Psoas muscle (tissue), 8 donors: Measurements from ENCODE around the gene VAT1L. TPM values are rescaled to one million over a fixed set of nuclear protein-coding genes. Genes with fewer than 3 reads are reported as not detected.

Source experiments
- ATAC-seq, 4 donors: fragments of 200-7000 bp; cut with Tn5 transposase; one replicate each; pipeline ENCODE4 v1.9.1; 2020; ENCODE audit warnings: moderate library complexity in 3 of 4, mild to moderate bottlenecking in 2 of 4
- DNase-seq, 2 donors: peaks; one replicate each; pipeline ENCODE4 v3.0.0-alpha.2; 2020
- H3K27ac ChIP-seq: fragments of 200-600 bp; one replicate; pipeline ENCODE4 v1.8.0; 2022
- H3K27me3 ChIP-seq, 3 donors: fragments of 200-600 bp in 1 of 3; one replicate each; pipeline versions ENCODE4 v1.6.1 to v1.8.0; 2013 to 2022; ENCODE audit warnings: low read length in 2 of 3, mild to moderate bottlenecking in 2 of 3, moderate library complexity in 1 of 3; ENCODE audit not compliant: insufficient read depth in 3 of 3
- H3K36me3 ChIP-seq, 2 donors: fragments of 200-600 bp in 1 of 2; one replicate each; pipeline versions ENCODE4 v1.6.1 to v1.8.0; 2013 to 2022; ENCODE audit warnings: low read depth in 1 of 2, mild to moderate bottlenecking in 1 of 2, moderate library complexity in 1 of 2; ENCODE audit not compliant: insufficient read depth in 1 of 2
- H3K4me1 ChIP-seq: fragments of 200-600 bp; one replicate; pipeline ENCODE4 v1.8.0; 2022
- H3K4me3 ChIP-seq: fragments of 200-600 bp; one replicate; pipeline ENCODE4 v1.8.0; 2022; ENCODE audit warnings: mild to moderate bottlenecking
- H3K9me3 ChIP-seq: fragments of 200-600 bp; one replicate; pipeline ENCODE4 v1.8.0; 2022
- CTCF ChIP-seq: fragments of 200-600 bp; IDR thresholded peaks from one replicate; pipeline ENCODE4 v1.8.0; 2022; ENCODE audit warnings: antibody characterized with exemption
- WGBS, 3 donors: extraction: QIAGEN DNeasy Blood & Tissue Kit; methylation state at CpG; one replicate each; pipeline versions ENCODE4 v1.1.6 to v1.1.7; 2013; 5-methylcytosine and 5-hydroxymethylcytosine counted together
- intact Hi-C, 2 donors: fragments of 100-400 bp; cut with DNase I; formaldehyde crosslinking; loops; one replicate each; pipeline versions ENCODE4 v1.11.0 to v1.14.2; 2022
- polyA plus RNA-seq, 3 donors: library from polyadenylated mRNA; stranded (reverse); fragments of 200-250 nt; gene quantifications; one replicate each; pipeline ENCODE4 v1.2.3, GENCODE V29; 2013
- total RNA-seq, 4 donors: library from RNA; stranded (reverse); fragmentation: NEBNext Ultra II Directional in 2 of 4; extraction: Animal tissue kit (Norgen Biotek cat#: 25700) in 2 of 4; gene quantifications; one replicate each; pipeline versions ENCODE4 v1.2.1 to v1.2.4, GENCODE V29; 2021 to 2023
- donor health status: healthy with polysubstance abuse.
- donor health status: DM: no; HTN: no; CAD: no; lungs with moderate emphysema.
- donor health status: Bipolar disorder and iron deficiency.
- donor health status: healthy.
- donor health status: DM: yes; HTN: yes; CAD: no.
- donor health status: DM: no; HTN: no; CAD: no.
- donor health status: DM: no; HTN: no; CAD: no.
- donor health status: DM: yes; HTN: yes; CAD: no.

Gene VAT1L
- total and polyA plus RNA-seq, 7 donors, result 0.03 to 0.20 (median 0.09) TPM; not detected in 3

- no peak overlapping the region for H3K4me3 ChIP-seq
- H3K36me3 ChIP-seq, result no peaks in the 10 kb centered on the region
- no peak for TF ChIP-seq CTCF
- DNase-seq, result no peak
- intact Hi-C loops, result no loop called here
- H3K27ac ChIP-seq, result no peak overlapping the region
- peaks cover 0 to 50% (median 12%) of the 10 kb centered on the region in 3 donors for H3K27me3 ChIP-seq
- 87 to 89% (median 89%) methylated on average over 24 to 38 of the region's 38 CpGs for whole genome bisulfite sequencing, 3 donors
- H3K4me1 ChIP-seq, result no peaks in the 10 kb centered on the region
- no peaks in the 10 kb centered on the region for H3K9me3 ChIP-seq
- ATAC-seq, result no peak
Observed at GRCh38 chr16:77784441-77785372, 3.7 kb upstream of the VAT1L start.

DNA sequence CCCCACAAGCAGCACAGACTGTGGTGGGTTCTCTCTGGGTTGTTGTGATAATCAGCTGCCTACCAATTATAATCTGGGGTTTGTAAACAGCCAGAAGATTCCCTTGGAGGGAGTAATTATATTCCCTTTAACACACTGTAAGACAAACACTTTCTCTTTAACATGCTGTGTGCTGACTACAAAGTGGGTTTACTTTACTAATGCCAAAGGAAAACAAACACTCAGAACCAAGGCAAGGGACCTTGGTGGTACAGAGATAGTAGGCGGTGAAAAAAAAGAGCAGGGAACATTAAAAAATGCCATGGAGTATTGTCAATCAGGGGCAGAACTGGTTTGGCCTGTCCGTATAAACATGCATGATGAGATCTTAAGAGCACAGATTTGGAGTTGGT lies 3.0 kb upstream of the VAT1L start:
- intact Hi-C loops, result no loop called here
- ATAC-seq (no peak), DNase-seq (no peak)
- H3K36me3 ChIP-seq, result no peaks in the 10 kb centered on the region
- no peaks in the 10 kb centered on the region for H3K9me3 ChIP-seq
- no peak for TF ChIP-seq CTCF
- H3K4me3 ChIP-seq, result no peak overlapping the region
- H3K27me3 ChIP-seq, result peaks cover 0 to 56% (median 12%) of the 10 kb centered on the region in 3 donors
- WGBS, 3 donors, result 46 to 86% (median 85%) methylated on average over 2 of the region's 2 CpGs
- no peak overlapping the region for H3K27ac ChIP-seq
- no peaks in the 10 kb centered on the region for H3K4me1 ChIP-seq

DNA sequence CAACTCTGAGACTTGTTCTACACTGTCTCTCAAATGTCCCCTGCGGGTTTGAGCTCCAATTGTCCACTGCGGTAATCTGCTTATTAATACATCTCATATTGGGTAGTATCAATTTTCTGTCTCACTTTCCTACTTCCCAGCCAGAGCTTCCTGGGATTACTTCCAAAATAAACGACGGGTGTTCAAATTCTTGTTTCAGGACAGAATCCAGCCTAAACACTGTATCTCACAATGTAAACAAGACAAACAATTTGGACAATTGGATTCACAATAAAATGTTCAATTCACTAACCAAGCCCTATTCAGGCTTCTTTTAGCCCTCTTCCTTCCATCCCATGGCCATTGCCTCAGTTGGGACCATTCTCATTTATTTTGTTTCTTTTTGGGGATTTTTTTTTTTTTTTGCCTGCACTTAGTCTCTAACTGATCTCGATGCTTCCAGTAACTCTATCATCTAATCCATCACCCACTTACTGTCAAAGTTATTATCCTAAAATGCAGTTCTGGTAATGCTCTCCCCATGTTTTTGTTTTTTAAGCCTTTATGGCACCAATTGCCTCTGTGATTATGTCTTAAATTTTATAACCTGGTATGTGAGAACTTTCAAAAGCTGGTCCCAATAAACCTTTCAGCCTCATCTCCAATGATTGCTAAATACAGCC lies 2.0 kb upstream of the VAT1L start:
- DNase-seq, result no peak
- no peaks in the 10 kb centered on the region for H3K4me1 ChIP-seq
- intact Hi-C loops, result no loop called here
- H3K36me3 ChIP-seq, result no peaks in the 10 kb centered on the region
- TF ChIP-seq CTCF, result no peak
- no peak overlapping the region for H3K4me3 ChIP-seq
- WGBS, 3 donors, result 36 to 39% (median 38%) methylated on average over 5 of the region's 5 CpGs
- no peak overlapping the region for H3K27ac ChIP-seq
- ATAC-seq, result no peak
- peaks cover 0 to 61% (median 14%) of the 10 kb centered on the region in 3 donors for H3K27me3 ChIP-seq
- H3K9me3 ChIP-seq, result no peaks in the 10 kb centered on the region

DNA sequence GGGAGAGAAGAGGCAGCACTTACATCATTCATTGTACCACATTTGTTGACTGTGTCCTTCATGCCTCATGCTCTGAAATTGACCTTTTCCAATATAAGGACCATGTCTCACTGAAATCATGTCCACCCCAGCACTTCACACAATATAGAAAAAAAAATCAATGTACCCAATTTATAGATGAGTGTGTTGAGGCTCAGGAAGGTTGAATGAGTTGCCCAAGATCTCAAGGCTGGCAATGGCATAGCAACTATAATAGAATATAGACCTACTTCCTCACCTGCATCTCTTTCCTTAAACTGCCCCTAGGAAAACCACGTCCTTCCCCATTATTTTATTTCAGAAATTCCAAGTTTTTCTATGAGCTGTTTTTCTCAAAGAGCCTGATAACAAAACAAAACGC lies 912 bp upstream of the VAT1L start:
- ATAC-seq, result no peak
- 28 to 35% (median 34%) methylated on average over 2 of the region's 2 CpGs for WGBS, 3 donors
- no peaks in the 10 kb centered on the region for H3K36me3 ChIP-seq
- H3K4me3 ChIP-seq, result no peak overlapping the region
- no peak for DNase-seq
- TF ChIP-seq CTCF, result no peak
- H3K27me3 ChIP-seq, result peaks cover 0 to 69% (median 16%) of the 10 kb centered on the region in 3 donors
- H3K4me1 ChIP-seq, result no peaks in the 10 kb centered on the region
- H3K27ac ChIP-seq, result no peak overlapping the region
- no peaks in the 10 kb centered on the region for H3K9me3 ChIP-seq
- intact Hi-C loops, result no loop called here
